Prostate gland (tissue), 2 donors: Measurements from ENCODE around the gene ALKBH3.

Experiments
- CTCF ChIP-seq, 4 experiments: fragments of 200-600 bp in 2 of 4; fragments of 450-650 bp in 2 of 4; sonication (generic) in 2 of 4; IDR thresholded peaks; 1 replicate in 3 of 4; 2 replicates in 1 of 4; pipeline ENCODE4 v1.5.1; 2016 to 2019; ENCODE audit warnings: antibody characterized with exemption in 4 of 4, mild to moderate bottlenecking in 2 of 4, moderate library complexity in 2 of 4
- POLR2A ChIP-seq: fragments of 450-650 bp; IDR thresholded peaks from one replicate; pipeline ENCODE4 v1.6.1; 2016; ENCODE audit warnings: antibody characterized with exemption, mild to moderate bottlenecking

- TF ChIP-seq CTCF (IDR thresholded peaks at IDR 0.05) (no peak), POLR2A (no peak)
These were observed 26.7 kb downstream of the ALKBH3 start for GRCh38 chr11:43907028-43907975.
